ENCODE data around the gene COX6B1. TPM values are rescaled to one million over a fixed set of nuclear protein-coding genes. Genes with fewer than 3 reads are reported as not detected.

COX6B1 gene
- total RNA-seq, 2 donors from 2014 or later, result 401 to 445 TPM

GRCh38 chr19:35665604-35666003, 17.5 kb downstream of the COX6B1 start:
- 78 to 87% methylated on average over 4 to 7 of the region's 7 CpGs for WGBS, 2 experiments (ENCODE audit: insufficient coverage in 1 of 2, insufficient read length in 1 of 2)
- H3K36me3 Mint-ChIP-seq (ENCODE audit: low read depth), result peaks cover 42% of the 10 kb centered on the region
- peaks cover 21% of the 10 kb centered on the region for H3K27me3 Mint-ChIP-seq (ENCODE audit: insufficient read depth)
- Histone ChIP-seq H3K36me3 (ENCODE audit: control insufficient read depth, insufficient read depth, low read length) (no peaks in the 10 kb centered on the region), H3K27me3 (ENCODE audit: control insufficient read depth, insufficient read depth, low read length, poor library complexity, severe bottlenecking) (peaks cover 12% of the 10 kb centered on the region), H3K4me1 (ENCODE audit: control insufficient read depth, insufficient read depth, low read length) (no peaks in the 10 kb centered on the region), H3K9me3 (ENCODE audit: control insufficient read depth, low read length) (no peaks in the 10 kb centered on the region), H3K4me3 (ENCODE audit: low read length) (no peak overlapping the region), H3K9ac (ENCODE audit: extremely low read depth, low read length, poor library complexity, severe bottlenecking) (no peak overlapping the region), H3K27ac (ENCODE audit: low read depth, low read length) (no peak overlapping the region)
- H3K27ac Mint-ChIP-seq, result no peak overlapping the region
- DNase-seq, result no peak
- no peaks in the 10 kb centered on the region for H3K9me3 Mint-ChIP-seq
- no peaks in the 10 kb centered on the region for H3K4me1 Mint-ChIP-seq
- no peak overlapping the region for H3K4me3 Mint-ChIP-seq
- no peak for TF ChIP-seq CTCF (conservative IDR thresholded peaks at IDR 0.05)

GRCh38 chr19:35666251-35666913, 18.3 kb downstream of the COX6B1 start, which contains the start of gene UPK1A:
Gene UPK1A, plus strand, starts transcription at chr19:35666517. Its CDS starts 296 bp downstream, at chr19:35666813.
- 87 to 100% methylated on average over 1 to 16 of the region's 16 CpGs for WGBS, 2 experiments (ENCODE audit: insufficient coverage in 1 of 2, insufficient read length in 1 of 2)
- Mint-ChIP-seq H3K36me3 (ENCODE audit: low read depth) (peaks cover 34% of the 10 kb centered on the region), H3K9me3 (no peaks in the 10 kb centered on the region), H3K27me3 (ENCODE audit: insufficient read depth) (peaks cover 25% of the 10 kb centered on the region), H3K27ac (no peak within 1 kb of the TSS), H3K4me3 (no peak within 1 kb of the TSS), H3K4me1 (no peaks in the 10 kb centered on the region)
- H3K27ac ChIP-seq (ENCODE audit: low read depth, low read length), result no peak within 1 kb of the TSS
- H3K9ac ChIP-seq (ENCODE audit: extremely low read depth, low read length, poor library complexity, severe bottlenecking), result no peak within 1 kb of the TSS
- TF ChIP-seq CTCF (conservative IDR thresholded peaks at IDR 0.05), result no peak
- peaks cover 12% of the 10 kb centered on the region for H3K27me3 ChIP-seq (ENCODE audit: control insufficient read depth, insufficient read depth, low read length, poor library complexity, severe bottlenecking)
- no peak within 1 kb of the TSS for H3K4me3 ChIP-seq (ENCODE audit: low read length)
- no peak for DNase-seq
- H3K9me3 ChIP-seq (ENCODE audit: control insufficient read depth, low read length), result no peaks in the 10 kb centered on the region
- no peaks in the 10 kb centered on the region for H3K4me1 ChIP-seq (ENCODE audit: control insufficient read depth, insufficient read depth, low read length)
- H3K36me3 ChIP-seq (ENCODE audit: control insufficient read depth, insufficient read depth, low read length), result no peaks in the 10 kb centered on the region

- no peak overlapping the region for H3K9ac ChIP-seq (ENCODE audit: extremely low read depth, low read length, poor library complexity, severe bottlenecking)
- WGBS, 2 experiments (ENCODE audit: insufficient coverage in 1 of 2, insufficient read length in 1 of 2), result 77 to 83% methylated on average over 2 to 6 of the region's 6 CpGs
- H3K27me3 Mint-ChIP-seq (ENCODE audit: insufficient read depth), result peaks cover 43% of the 10 kb centered on the region
- no peak overlapping the region for H3K4me3 Mint-ChIP-seq
- DNase-seq, result no peak
- peaks cover 22% of the 10 kb centered on the region for H3K27me3 ChIP-seq (ENCODE audit: control insufficient read depth, insufficient read depth, low read length, poor library complexity, severe bottlenecking)
- no peak overlapping the region for H3K27ac Mint-ChIP-seq
- no peaks in the 10 kb centered on the region for H3K36me3 ChIP-seq (ENCODE audit: control insufficient read depth, insufficient read depth, low read length)
- no peaks in the 10 kb centered on the region for H3K4me1 ChIP-seq (ENCODE audit: control insufficient read depth, insufficient read depth, low read length)
- H3K27ac ChIP-seq (ENCODE audit: low read depth, low read length), result no peak overlapping the region
- TF ChIP-seq CTCF (conservative IDR thresholded peaks at IDR 0.05), result no peak
- H3K4me3 ChIP-seq (ENCODE audit: low read length), result no peak overlapping the region
- H3K9me3 ChIP-seq (ENCODE audit: control insufficient read depth, low read length), result no peaks in the 10 kb centered on the region
- peaks cover 2% of the 10 kb centered on the region for H3K4me1 Mint-ChIP-seq
- H3K9me3 Mint-ChIP-seq, result no peaks in the 10 kb centered on the region
- peaks cover 8% of the 10 kb centered on the region for H3K36me3 Mint-ChIP-seq (ENCODE audit: low read depth)
Observed at GRCh38 chr19:35669566-35669965, 21.4 kb downstream of the COX6B1 start.

Data from endodermal cell (in vitro differentiated cells).